ENCODE results near the gene RAB1A. TPM values are rescaled to one million over a fixed set of nuclear protein-coding genes. Genes with fewer than 3 reads are reported as not detected.

RAB1A gene
- 108 and 113 TPM in 2 replicates for total RNA-seq

GRCh38 chr2:65129826-65130663, at the start of gene RAB1A:
Gene RAB1A, minus strand, starts transcription at chr2:65130106. Its CDS starts 191 bp downstream, at chr2:65129915.

GRCh38 chr2:65056215-65057053, 73.5 kb downstream of the RAB1A start, which contains the start of gene CEP68:
Gene CEP68, plus strand, starts transcription at chr2:65056416. Its CDS starts 13,029 bp downstream, at chr2:65069445.

Other genes with a start within 250 kb of the RAB1A start
- gene SLC1A4, start 140.7 kb downstream of the RAB1A start, total RNA-seq: 21.9 and 32.2 TPM in 2 replicates
- 7.0 and 9.0 TPM in 2 replicates for gene CEP68, start 73.7 kb downstream of the RAB1A start, total RNA-seq
- 138 and 162 TPM in 2 replicates for gene ACTR2, start 97.7 kb upstream of the RAB1A start, total RNA-seq

Data from uterine smooth muscle cell (primary cell).